ENCODE data around the gene HERC3.

The HERC3 gene

DNA sequence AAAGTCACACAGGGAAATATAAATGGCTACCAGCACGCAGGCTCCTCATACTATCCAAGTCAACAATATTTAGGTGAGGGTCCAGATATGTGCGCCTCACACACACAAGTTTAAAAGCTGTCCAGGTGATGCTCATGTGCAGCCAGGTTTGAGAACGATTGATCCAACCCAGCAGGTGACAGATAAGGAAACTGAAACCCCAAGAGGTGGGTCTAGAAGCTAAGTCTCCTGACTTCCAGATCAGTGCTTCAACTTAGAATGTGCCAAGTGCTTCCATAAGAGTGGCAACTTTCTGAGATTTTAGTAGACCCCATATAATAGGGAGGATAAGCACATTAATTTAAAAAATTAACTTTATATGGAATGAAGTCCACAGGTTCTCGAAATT lies 159.8 kb downstream of the HERC3 start:
- DNase-seq = no peak

DNA sequence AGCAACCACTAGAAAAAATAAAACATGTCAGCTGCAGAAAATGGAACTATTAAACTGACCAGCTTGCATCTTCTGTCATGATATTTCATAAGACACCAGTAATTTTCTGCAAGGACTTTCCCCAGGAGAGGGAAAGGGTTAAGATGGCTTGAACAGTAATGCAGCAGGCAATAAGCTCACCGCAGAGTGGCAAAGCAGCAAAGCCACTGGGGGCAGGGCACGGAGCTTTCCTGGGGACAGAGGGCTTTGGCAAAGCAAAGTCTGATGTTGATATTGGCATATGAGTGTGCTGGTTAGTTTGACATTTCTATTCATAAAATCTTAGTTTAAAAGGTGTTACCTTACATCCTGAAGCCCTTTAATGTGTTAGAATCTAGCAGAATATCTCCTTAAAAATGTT lies 160.5 kb downstream of the HERC3 start:
- no peak for DNase-seq

DNA sequence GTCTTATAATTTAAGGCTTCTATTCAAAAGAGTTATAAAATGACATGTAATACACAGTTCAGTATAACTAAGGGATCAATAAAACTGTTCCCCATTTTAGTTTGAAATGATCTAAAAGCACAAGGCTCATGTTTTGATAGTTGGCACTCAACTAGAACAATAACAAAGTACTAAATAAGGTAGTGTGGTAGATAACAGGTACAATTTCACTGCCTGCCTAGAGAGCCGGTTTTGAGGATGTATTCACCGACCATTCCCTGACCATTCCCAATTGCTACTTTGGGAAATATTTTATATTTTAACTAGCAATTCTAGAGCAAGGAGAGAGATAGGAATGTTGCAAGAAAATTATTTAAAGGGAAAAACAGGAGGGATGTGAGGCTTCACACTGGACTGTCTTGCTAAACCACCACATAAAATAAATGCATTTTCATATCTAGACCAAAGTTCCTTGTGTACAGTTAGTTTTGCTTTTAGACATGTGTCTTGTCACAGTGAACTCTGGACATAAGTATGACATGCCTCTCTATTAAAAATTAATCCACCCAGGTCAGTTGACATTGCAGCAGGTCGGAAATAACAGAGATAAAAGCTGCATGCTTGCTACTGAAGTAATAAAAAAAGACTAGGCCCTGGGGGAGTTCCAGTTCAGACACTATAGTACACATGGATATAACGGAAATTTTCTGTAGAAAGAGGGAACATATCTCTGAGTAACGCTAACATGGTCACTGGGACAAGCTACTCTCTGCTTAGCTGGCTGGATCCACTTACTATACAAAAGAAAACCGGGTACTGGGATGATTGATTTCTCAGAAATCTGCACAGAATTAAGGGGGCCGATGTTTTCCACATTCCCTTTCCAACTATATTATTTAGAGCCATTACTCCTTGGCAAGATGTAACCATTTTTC lies 161.6 kb downstream of the HERC3 start:
- DNase-seq = no peak

DNA sequence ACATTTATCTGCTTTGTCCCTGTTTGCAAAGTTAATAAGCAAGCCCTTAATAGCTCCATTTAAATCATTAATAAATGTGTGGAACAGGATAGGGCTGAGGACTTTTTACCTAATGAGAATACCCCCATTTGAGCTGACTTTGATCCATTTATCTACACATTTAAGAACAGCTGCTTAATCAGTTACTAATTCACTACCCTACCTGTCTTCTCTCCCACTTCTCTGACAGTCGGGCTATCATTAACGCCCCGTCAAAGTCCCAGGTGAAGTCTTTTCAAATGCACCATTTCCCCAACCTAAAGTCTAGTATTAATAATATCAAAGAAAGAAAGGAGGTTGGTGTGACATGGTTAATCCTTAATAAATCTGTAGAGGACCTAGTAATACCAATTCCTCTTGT lies 162.5 kb downstream of the HERC3 start:
- no peak for DNase-seq

DNA sequence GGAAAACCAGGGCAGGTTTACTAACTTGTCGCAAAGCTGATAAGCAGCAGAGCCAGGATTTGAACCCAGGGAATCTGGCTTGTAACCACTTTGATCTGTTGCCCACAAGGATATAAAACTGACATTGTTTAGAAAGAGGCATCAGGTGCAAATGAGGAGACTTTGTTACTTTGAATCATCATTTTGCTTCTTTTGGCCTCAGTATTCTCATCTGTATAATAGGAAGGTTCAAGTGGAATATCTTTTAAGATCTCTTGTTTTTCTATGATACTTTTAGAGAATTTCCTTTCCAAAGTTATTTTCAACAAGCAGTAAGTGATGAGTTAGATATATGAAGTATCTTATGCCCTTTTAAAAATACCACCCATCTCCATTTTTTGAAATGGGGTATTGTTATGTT lies 163.2 kb downstream of the HERC3 start:
- no peak for DNase-seq

DNA sequence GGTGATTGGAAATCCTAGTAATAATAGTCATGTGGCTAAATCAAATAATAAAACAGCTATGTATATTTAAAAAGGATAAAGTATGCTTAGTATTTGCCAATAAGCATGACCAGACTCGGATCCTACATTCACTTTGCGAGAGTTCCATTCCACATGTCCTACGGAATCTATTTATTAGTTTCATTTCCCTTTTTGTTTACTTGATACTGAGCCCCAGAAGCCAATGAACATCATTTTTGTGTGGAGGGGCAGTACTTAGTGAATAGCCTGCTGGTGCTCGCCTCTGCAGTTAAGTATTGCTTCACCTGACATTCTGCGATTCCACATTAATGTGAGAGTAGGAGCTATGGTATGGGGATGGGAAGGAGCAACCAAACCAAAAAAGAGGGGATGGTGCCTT lies 163.9 kb downstream of the HERC3 start:
- DNase-seq = no peak

DNA sequence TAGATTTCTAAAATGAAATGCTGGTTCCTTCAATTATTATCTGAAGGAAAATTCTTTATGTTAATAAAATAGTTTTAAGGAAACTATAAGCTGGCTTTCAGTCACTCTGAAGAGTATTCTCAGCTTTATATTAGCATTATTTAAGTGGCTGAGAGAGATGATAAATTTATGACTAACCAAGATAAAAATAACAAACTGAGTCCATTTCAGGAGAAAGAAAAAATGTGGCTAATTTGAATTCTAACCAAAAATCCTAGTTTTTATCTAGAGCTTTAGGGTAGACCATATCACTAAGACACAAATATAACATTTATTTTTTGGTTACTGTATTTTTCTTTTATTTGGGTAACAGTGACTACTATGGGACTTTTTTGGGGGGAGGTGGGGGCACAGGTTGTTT lies 164.8 kb downstream of the HERC3 start:
- DNase-seq = no peak

DNA sequence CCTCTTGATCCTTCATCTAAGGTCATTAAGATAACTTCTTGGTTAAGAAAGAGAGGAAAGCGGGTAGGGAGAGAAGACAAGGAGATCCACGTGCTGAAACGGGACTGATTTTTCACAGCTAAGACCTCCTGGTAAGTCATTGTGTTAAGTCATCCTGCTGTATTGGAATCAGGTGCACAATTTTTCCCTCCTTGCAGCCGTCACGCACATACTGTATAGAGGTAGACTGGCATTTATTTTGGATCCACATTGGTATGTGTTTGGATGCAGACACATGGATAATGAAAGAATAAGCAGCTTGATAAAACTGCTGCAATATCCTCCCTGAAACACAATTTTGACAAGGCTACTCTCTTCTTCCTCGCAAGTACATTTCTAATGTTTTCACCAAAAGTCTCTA lies 165.5 kb downstream of the HERC3 start:
- DNase-seq = no peak
